HPDE6-E6E7 (cell line): Measurements from ENCODE around the gene LAP3.
"Not testable (repeated sequence)": the region's sequence is repeated elsewhere in the genome, so short reads cannot be mapped to it uniquely, and the experiment has no call there.

Source experiments
- DNase-seq: peaks from one replicate; pipeline ENCODE4 v3.0.0; 2011; ENCODE audit warnings: missing footprints; ENCODE audit errors: extremely low spot score

The LAP3 gene

GRCh38 chr4:17576932-17577664 lies at the start of gene LAP3:
TSS of gene LAP3 (plus strand) at chr4:17577198. CDS start at chr4:17577466, 268 bp downstream.
- DNase-seq, result peak; percentile 80

GRCh38 chr4:17528551-17529165 lies 48.3 kb upstream of the LAP3 start:
- no peak for DNase-seq

- no peak for DNase-seq
Measured at GRCh38 chr4:17531538-17532285, 45.3 kb upstream of the LAP3 start.

- DNase-seq, result no peak
Measured at GRCh38 chr4:17534705-17535104, 42.3 kb upstream of the LAP3 start.

- DNase-seq, result no peak
Measured at GRCh38 chr4:17535242-17535641, 41.8 kb upstream of the LAP3 start.

- DNase-seq, result no peak
Measured at GRCh38 chr4:17535906-17536305, 41.1 kb upstream of the LAP3 start.

- DNase-seq, result not testable (repeated sequence)
Measured at GRCh38 chr4:17537060-17537459, 39.9 kb upstream of the LAP3 start.

- no peak for DNase-seq
Measured at GRCh38 chr4:17544205-17544604, 32.8 kb upstream of the LAP3 start.

- DNase-seq, result no peak
Measured at GRCh38 chr4:17544831-17545234, 32.2 kb upstream of the LAP3 start.

GRCh38 chr4:17545374-17546140 lies 31.4 kb upstream of the LAP3 start:
- DNase-seq, result no peak

- no peak for DNase-seq
Measured at GRCh38 chr4:17546222-17546621, 30.8 kb upstream of the LAP3 start.

- no peak for DNase-seq
Measured at GRCh38 chr4:17546678-17547077, 30.3 kb upstream of the LAP3 start.

- no peak for DNase-seq
Measured at GRCh38 chr4:17550549-17550948, 26.4 kb upstream of the LAP3 start.

- DNase-seq, result no peak
Measured at GRCh38 chr4:17552427-17552826, 24.6 kb upstream of the LAP3 start.

- no peak for DNase-seq
Measured at GRCh38 chr4:17554568-17554967, 22.4 kb upstream of the LAP3 start.

GRCh38 chr4:17556498-17556897 lies 20.5 kb upstream of the LAP3 start:
- no peak for DNase-seq

- no peak for DNase-seq
Measured at GRCh38 chr4:17557880-17558279, 19.1 kb upstream of the LAP3 start.

GRCh38 chr4:17558941-17559708 lies 17.9 kb upstream of the LAP3 start:
- DNase-seq, result no peak

- no peak for DNase-seq
Measured at GRCh38 chr4:17559709-17560048, 17.3 kb upstream of the LAP3 start.

- no peak for DNase-seq
Measured at GRCh38 chr4:17560065-17560673, 16.8 kb upstream of the LAP3 start.
